ENCODE results near the gene SLA2. TPM values are rescaled to one million over a fixed set of nuclear protein-coding genes. Genes with fewer than 3 reads are reported as not detected.

SLA2 gene
- total RNA-seq, 1 donor from 2014 or later, result 0.77 TPM

DNA sequence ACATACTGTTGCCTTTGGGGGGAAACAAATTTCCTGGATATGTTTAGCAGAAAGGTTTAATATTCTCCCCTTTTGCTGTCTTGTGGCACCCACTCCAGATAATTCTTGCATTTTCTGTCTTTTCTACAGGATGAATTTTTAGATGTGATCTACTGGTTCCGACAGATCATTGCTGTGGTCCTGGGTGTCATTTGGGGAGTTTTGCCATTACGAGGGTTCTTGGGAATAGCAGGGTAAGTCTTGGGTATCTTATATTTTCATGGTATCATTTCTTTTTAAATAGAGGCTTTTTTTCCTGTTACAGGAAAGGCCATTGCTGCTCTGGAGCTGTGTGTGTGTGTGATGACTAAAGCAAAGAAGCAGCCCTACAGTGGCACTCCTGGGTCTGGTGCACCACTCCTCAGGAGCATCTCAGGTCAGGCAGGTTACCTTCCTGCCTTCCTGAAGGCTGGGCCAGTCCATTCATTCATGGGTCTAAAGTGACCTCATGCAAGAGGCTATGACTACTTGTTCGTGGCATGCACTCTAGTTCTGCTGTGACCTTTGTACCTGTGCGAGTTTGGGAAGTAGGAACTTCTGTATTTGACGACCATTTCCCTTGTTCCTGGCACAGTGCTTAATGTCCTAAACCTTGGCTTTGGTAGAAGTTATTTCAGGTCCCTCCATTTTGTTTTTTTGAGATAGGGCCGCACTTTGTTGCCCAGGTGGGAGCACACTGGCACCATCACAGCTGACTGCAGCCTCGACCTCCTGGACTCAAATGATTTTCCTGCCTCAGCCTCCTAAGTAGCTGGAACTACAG, 38.2 kb downstream of the SLA2 start:
- H3K4me3 Mint-ChIP-seq (ENCODE audit: low read depth), result peak overlapping the region; percentile 63
- H3K36me3 Mint-ChIP-seq (ENCODE audit: insufficient read depth), result peaks cover 2% of the 10 kb centered on the region
- no peak for DNase-seq (ENCODE audit: low spot score, unreplicated experiment)
- peak overlapping the region; percentile 92 for H3K27ac Mint-ChIP-seq
- H3K27me3 Mint-ChIP-seq, result no peaks in the 10 kb centered on the region
- H3K4me1 Mint-ChIP-seq (ENCODE audit: low read depth), result peaks cover 18% of the 10 kb centered on the region
- TF ChIP-seq, protein P1, sequence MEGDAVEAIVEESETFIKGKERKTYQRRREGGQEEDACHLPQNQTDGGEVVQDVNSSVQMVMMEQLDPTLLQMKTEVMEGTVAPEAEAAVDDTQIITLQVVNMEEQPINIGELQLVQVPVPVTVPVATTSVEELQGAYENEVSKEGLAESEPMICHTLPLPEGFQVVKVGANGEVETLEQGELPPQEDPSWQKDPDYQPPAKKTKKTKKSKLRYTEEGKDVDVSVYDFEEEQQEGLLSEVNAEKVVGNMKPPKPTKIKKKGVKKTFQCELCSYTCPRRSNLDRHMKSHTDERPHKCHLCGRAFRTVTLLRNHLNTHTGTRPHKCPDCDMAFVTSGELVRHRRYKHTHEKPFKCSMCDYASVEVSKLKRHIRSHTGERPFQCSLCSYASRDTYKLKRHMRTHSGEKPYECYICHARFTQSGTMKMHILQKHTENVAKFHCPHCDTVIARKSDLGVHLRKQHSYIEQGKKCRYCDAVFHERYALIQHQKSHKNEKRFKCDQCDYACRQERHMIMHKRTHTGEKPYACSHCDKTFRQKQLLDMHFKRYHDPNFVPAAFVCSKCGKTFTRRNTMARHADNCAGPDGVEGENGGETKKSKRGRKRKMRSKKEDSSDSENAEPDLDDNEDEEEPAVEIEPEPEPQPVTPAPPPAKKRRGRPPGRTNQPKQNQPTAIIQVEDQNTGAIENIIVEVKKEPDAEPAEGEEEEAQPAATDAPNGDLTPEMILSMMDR (IDR thresholded peaks at IDR 0.05; ENCODE audit: unreplicated experiment), result no peak
- H3K9me3 Mint-ChIP-seq (ENCODE audit: low read depth), result no peaks in the 10 kb centered on the region

DNA sequence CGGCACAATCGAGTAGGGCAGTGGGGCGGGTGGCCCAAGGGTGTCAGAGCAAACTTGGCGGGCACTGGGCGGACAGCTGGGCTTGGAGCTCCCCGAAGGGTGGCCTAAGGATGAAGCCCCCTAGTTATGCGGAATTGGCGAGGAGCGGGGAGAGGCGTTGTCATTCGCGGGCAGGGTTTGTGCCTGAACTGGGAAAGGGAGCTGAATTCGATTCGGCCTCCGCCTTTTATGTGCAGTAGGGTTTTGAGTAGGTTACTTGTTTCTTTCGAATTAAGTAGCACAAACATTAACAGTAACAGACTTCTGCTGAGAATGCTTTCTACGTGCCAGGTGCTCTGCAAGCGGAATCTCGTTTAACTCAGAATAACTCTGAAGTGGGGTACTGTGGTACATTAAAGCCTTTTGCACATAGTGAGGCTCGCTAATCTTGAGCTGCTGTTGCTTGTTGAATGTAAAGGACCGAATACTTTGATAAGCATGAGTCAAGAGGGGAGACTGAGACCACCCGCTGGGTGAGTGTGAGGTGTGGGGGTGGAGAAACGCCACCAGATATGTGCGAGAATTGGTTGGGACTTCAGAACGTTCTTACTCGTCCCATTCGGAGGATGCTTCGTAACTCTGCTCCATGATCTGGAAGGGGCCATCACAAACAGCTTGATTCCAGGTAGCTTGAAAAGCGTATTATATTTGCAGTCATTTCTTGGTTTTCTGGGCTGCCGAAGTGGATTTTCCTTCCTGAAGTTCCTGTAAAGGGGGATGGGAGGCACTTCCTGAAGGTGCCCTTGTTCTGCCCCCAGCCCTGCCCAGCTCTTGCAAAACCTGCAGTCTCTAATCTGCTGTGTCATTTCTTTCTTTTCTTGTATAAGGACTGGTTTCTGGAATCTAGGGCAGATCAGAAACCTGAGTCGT, 39.6 kb downstream of the SLA2 start:
- DNase-seq (ENCODE audit: low spot score, unreplicated experiment), result no peak
- no peaks in the 10 kb centered on the region for H3K9me3 Mint-ChIP-seq (ENCODE audit: low read depth)
- TF ChIP-seq, protein P1 (IDR thresholded peaks at IDR 0.05; ENCODE audit: unreplicated experiment), result no peak
- peak overlapping the region; percentile 95 for H3K4me3 Mint-ChIP-seq (ENCODE audit: low read depth)
- H3K27me3 Mint-ChIP-seq, result no peaks in the 10 kb centered on the region
- peaks cover 18% of the 10 kb centered on the region for H3K4me1 Mint-ChIP-seq (ENCODE audit: low read depth)
- H3K36me3 Mint-ChIP-seq (ENCODE audit: insufficient read depth), result peaks cover 2% of the 10 kb centered on the region
- H3K27ac Mint-ChIP-seq, result peak overlapping the region; percentile 95

DNA sequence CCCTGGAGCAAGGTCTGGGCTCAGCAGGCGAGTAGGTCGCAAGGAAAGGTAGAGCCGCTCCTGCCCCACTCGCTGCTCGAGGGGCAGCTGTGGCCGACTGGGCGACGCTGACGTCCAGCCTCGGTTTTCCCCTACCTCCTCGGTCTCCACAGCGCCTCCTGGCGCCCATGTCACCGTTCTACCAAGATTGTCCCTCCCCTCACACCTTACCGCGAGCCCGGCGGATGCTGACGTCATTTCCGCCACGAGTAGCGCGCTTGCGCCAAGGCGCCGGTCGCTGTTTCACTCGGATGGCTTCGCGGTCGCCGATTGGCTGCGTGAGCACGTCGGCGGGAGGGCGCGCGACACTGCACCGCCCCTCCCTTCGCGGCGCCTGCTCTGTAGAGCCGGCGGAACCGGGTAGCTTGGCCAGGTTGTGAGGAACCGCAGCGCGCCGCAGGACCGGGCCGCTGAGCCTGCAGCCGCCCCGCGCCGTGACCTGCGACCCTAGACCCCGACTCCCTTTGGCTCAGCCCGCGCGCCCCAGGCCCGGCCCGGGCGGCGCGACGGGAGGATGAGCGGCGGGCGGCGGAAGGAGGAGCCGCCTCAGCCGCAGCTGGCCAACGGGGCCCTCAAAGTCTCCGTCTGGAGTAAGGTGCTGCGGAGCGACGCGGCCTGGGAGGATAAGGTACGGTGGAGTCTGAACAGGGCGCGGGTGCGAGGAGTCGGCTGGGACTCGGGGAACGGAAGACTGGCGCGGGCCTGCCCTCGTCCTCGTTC, 40.4 kb downstream of the SLA2 start, which contains the start of gene RAB5IF:
Gene RAB5IF (plus strand): TSS at position 381 of the 759 bp plus-strand sequence. CDS start 173 bp downstream, at position 554.
- H3K36me3 Mint-ChIP-seq (ENCODE audit: insufficient read depth), result peaks cover under 1% of the 10 kb centered on the region
- no peaks in the 10 kb centered on the region for H3K9me3 Mint-ChIP-seq (ENCODE audit: low read depth)
- peak within 1 kb of the TSS; percentile 95 for H3K4me3 Mint-ChIP-seq (ENCODE audit: low read depth)
- peak; percentile 98 for DNase-seq (ENCODE audit: low spot score, unreplicated experiment)
- no peaks in the 10 kb centered on the region for H3K27me3 Mint-ChIP-seq
- TF ChIP-seq, protein P1 (IDR thresholded peaks at IDR 0.05; ENCODE audit: unreplicated experiment), result peak; percentile 93
- H3K27ac Mint-ChIP-seq, result peak within 1 kb of the TSS; percentile 95
- H3K4me1 Mint-ChIP-seq (ENCODE audit: low read depth), result peaks cover 18% of the 10 kb centered on the region

DNA sequence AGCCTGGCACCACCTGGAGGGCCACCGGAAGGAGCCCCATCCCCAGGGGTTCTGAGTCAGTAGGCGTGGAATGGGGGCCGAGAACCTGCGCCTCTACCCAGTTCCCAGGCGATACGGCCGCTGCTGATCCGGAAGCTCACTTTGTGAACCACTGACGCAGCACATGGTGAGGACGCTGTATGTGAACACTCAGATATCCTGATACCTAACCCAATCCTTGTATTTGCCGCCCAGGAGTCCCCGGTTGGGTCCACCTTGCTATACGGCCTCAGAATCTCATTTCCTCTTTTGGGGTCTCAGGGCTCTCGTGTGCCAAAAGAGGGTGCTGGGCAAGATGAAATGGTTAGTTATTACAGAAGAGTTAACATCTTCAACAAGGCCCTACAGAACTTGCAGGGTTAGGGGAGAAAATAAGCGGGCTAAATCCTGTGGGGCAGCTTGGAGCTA, 41.0 kb downstream of the SLA2 start:
- Mint-ChIP-seq H3K4me1 (ENCODE audit: low read depth) (peaks cover 18% of the 10 kb centered on the region), H3K36me3 (ENCODE audit: insufficient read depth) (no peaks in the 10 kb centered on the region), H3K9me3 (ENCODE audit: low read depth) (no peaks in the 10 kb centered on the region), H3K27ac (peak overlapping the region; percentile 87), H3K27me3 (no peaks in the 10 kb centered on the region), H3K4me3 (ENCODE audit: low read depth) (peak overlapping the region; percentile 95)
- TF ChIP-seq, protein P1 (IDR thresholded peaks at IDR 0.05; ENCODE audit: unreplicated experiment), result no peak
- no peak for DNase-seq (ENCODE audit: low spot score, unreplicated experiment)
